Measurements from ENCODE around the gene AUTS2. TPM values are rescaled to one million over a fixed set of nuclear protein-coding genes. Genes with fewer than 3 reads are reported as not detected.
A peak's percentile ranks its signal among the peaks of the same experiment; 100 is the strongest.

AUTS2 gene
- total RNA-seq, 1 donor from 2014 or later = 49.8 TPM

DNA sequence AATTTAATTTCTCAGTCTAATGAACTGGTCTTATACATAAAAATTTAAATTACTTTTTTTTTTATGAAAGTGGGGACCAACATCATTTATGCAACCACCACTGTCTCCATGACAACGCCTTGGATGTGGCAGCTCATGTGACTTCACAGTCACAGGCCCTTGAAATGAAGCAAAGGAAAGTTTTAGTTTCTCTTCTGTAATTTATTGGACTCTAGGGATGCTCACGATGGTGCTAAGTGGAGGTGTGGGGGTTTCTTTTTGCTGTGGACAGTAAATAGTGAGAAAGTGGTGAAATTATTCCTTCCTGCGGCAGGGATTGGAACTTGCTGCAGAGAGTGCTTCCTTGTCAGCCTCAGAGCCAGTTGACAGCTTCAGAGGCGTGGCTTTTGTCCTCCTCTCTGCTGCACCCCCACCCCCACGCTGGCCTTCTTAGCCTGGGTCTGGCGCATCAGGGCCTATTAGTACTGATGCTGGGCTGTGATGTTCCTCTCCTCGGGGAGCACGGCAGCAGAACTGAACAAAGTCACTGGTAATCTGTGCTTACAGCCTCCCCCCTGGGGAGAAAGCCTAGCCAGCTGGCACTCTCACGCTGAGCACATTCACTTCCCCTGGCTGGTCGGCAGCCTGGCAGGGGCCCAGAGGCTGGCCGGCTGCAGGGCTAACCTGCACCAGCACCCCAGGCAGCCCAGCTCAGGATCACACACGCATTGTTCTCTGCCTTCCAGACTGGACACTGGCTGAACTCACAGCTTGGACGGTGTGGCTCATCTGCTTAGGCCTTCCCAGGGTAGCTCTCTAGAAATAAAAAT lies 1016.2 kb downstream of the AUTS2 start:
- DNase-seq (ENCODE audit: low spot score) = peak; percentile 84

DNA sequence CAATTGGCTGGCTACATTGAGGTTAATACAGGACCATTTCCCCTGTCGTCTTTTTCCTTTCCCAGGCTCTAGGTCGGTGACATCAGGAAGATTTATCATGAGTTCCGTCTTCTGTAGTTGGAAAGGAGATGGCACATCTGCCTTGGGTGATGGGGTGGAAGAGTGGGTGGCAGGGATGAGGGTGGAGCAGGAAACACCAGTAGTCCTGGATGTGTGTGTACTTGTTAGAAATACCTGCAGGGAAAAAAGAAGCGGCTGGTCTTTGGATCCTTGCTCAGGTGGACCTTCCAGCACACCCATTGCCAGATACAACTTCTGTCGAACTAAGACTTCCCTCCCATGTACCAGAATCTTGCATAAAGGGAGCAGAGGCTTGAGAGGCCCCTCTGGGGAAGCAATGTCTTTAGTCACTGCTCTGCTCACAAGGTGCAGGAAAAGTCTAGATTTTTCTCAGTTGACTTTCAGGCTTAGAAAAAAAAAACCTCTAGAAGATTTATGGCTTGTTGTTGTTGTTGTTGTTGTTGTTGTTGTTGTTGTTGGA lies 1016.9 kb downstream of the AUTS2 start:
- DNase-seq (ENCODE audit: low spot score) = no peak

DNA sequence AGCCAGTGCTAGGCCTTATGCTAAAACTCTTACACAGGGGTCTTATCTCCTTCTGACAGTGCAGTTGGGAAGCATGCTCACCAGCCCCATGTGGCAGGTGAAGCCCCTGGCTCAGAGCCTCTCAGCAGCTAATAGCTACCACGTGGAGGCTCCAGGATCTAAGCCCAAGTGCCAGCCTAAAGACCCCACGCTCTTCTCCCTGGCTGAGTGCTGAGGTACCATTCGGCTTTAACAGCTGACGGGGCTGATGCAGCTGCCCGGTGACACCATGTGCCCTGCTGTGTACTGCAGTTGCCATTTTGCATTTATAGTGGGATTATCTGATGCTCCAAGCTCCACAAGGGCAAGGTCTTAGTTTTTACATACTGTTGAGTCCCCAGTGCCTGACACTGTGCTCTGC lies 1017.9 kb downstream of the AUTS2 start:
- no peak for DNase-seq (ENCODE audit: low spot score)

DNA sequence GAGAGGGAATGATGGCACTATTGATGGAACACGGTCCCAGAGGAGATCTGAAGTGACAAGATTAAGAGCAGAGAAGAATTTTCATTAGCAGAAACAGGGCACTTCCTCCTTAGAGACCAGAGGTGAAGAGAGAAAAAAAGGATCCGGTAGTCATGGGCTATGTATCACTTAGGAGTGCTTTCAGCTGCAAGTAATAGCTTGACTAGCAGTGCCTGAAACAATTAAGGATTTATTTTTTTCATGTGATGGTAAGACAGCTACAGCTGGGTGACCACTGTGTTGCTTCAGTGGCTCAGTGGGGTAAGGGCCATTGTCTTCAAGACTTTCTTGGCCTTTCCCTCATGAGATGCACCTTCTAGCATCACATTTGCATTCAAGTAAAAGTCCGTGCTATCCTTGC lies 1018.5 kb downstream of the AUTS2 start:
- no peak for DNase-seq (ENCODE audit: low spot score)

DNA sequence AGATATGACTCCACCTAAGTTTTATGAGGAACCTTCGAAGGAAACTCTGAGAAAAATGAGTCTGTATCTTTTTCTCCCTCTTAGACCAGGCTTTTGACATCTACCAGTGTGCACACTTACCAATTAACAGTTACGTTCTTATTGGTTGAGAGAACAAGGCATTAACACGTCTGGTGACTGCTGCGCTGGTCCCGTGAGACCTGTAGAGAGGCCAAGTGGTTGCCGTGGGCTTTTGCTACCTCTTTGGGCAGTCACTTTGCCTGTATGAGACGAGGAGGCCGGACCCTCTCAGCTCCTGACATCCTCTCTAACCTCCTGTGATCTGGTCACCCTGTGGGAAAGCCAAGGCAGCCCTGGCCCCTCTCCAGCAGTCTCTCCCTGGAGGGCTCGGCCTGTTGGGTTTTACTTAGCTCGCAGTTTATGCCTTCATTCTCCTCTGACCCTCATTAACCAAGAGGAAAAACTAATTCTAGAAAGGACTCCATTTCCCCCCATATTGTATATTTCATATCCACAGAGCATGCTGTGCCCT lies 1019.8 kb downstream of the AUTS2 start:
- no peak for DNase-seq (ENCODE audit: low spot score)

DNA sequence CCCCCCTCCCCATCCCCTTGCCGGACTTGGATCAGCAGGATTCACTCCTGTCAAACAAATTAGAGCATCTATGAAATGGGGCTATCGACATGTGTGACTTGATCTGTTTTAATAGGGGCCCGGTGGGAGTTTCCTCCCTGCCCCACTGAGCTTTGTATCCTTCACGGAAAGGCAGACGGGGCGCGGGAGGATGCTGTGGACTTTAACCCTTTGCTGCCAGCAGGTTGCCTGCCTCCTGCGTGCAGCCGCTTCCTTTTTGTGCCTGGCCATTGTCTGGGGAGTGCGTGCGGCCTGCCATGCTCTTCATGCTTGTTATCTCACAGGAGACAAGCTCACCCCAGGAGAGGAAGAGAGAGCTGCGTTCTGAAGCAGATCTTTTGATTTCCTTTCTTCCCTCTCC lies 1020.9 kb downstream of the AUTS2 start:
- no peak for DNase-seq (ENCODE audit: low spot score)

DNA sequence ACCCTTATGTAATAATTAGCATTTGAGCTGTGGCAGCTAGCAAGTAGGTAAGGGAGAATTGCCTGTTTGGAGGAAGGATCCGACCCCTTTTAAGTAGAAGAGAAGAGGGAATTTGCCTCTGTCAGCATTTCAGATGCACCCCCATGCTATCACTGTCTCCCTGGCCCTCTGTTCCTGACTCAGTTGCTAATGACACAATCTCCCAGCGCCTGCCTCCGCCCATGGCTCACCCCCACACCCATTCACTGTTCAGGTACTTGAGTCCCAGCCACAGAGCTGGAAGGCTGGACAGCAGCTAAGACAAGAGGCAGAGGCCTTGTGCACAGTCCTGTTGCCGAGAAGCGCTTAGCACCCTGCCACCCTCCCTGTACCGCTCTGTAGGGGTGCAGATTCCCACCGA lies 1021.4 kb downstream of the AUTS2 start:
- no peak for DNase-seq (ENCODE audit: low spot score)

DNA sequence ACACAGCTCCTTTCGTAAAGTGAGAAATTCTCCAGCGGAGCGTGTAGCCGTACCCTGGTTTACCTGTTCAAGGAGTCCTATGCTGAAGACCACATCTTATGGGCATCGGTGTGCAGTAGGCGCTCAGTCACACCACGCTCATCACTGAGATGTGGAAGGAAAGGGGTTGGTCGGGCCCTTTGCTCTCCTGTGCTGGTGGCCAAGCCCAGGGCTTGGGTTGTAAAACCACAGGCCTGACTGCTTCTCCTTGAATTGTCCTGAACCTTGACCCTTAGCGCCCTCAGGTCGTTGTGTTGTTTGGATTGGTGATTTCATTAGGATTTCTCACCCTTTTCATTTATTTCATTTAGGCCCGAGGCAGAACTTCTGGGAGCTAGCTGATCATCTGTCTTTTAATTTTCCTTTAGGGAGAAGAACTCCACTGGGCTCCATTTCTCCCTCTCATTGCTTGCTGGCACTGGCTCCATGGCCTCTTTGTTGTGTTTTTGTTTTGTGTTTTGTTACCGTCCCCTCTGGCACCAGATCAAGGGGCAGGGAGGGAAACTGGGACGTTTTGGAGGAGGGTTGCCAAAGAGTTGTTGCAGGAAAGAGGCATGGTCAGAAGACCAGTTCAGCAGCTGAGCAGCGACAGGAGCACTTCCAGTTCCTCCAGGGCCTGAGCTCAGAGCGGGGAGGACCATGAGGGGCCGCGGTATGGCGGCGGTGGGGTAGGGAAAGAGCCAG lies 1022.2 kb downstream of the AUTS2 start:
- no peak for DNase-seq (ENCODE audit: low spot score)

DNA sequence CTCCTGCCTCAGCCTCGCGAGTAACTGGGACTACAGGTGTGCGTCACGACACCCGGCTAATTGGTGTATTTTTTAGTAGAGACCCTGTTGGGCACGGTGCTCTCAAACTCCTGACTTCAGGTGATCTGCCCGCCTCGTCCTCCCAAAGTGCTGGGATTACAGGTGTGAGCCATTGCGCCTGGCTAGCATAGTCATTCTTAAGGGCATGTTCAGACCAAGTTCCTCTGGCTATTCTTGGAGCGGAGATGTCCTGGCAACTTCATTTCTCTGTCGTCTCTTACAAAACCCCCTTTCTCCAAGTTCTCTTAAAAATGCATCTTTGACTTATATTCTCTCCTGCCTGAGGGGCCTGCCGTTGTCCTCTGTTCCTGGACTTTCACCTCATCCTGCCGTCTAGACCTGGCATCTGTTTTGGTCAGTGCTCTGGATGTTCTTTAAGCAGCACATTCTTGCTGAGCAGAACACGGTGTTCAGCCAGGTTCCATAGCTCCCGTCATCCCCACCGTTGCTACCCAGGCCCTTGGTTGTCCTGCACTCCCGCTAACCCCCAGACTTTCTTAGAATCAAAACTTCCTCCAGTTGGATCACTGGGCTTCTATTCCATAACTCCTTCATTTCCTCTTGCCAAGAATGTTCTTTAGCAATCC lies 1023.8 kb downstream of the AUTS2 start:
- no peak for DNase-seq (ENCODE audit: low spot score)

DNA sequence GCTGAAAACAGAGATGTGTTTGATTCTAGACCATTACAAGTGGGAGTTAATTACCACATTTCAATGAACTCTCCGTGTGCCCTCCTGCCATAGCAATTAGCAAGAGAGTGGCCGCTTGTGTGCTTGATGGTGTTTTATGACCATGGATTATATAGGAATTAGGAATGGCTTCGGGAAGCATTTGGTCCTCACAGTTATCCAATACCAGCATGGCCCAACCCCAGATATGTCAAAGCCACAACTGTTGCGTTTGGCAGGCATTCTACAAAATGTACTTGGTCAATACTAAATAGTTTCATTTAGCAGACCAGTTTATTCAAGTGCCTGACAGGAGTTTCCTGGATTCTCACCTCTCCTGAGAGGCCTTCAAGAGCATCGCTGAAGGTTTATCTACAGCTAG lies 1024.7 kb downstream of the AUTS2 start:
- no peak for DNase-seq (ENCODE audit: low spot score)

DNA sequence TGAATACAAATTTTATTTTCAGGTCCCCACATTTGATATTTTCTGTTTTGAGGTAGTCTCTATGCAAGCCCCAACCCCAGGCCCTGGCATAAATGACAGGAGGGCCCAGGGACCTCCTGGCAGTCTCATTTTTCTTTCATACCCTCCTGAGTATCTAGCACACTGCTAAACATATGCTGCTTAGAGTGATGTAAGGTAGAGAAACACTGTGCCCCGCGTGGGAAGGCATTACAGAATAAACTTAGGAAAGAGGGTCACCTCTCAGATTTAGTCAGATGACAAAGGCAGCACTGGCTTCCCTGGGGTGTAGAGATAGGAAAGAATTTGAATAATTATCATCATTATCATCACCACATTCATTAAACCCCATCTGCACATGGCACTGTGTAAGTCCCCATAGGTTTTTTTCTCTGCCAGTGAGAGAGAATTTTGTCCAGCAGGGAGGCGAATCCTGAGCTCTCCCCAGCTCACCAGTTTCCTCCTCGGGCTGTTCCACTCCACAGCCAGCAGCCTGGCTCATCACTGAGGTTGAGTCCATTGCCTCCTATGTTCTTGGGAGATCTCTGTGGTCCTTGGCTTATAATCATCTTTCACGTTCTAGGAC lies 1026.3 kb downstream of the AUTS2 start:
- DNase-seq (ENCODE audit: low spot score) = no peak

DNA sequence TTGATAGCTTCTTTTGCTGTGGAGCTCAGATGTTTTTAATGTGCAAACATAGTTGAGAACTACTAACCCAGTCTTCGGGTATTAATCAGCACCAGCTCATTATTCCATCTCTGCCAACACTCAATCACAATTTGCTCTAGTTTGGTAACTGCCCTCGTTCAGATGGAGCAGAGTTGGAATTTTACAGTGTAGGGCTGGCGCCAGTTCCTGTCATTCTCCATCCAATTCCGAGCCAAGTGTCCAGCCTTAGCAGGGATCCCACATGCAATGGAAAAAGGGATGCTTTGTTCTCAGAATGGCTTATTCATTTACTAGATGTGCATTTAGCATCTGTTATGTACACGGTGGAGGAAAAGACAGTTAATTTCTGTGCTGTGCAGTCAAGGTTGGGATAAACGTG lies 1029.2 kb downstream of the AUTS2 start:
- no peak for DNase-seq (ENCODE audit: low spot score)

DNA sequence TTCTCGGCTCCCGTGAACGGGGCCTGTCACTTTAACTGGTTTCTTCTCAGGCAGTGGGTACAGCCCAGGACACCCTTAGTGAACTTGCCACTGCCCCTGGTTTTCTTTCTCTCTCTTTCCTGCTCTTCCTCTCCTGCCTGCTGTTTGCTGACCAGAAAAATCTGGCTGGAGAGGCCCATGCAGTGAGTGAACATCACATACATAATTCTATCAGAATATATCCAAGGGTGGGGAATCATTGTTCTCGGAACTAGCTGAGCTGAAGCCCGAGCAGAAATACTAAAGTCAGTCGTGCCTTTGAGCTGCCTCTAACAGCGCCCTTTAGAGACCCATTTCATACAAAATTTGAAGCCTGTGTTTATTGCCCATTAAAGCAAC lies 1032.2 kb downstream of the AUTS2 start:
- peak; percentile 36 for DNase-seq (ENCODE audit: low spot score)

DNA sequence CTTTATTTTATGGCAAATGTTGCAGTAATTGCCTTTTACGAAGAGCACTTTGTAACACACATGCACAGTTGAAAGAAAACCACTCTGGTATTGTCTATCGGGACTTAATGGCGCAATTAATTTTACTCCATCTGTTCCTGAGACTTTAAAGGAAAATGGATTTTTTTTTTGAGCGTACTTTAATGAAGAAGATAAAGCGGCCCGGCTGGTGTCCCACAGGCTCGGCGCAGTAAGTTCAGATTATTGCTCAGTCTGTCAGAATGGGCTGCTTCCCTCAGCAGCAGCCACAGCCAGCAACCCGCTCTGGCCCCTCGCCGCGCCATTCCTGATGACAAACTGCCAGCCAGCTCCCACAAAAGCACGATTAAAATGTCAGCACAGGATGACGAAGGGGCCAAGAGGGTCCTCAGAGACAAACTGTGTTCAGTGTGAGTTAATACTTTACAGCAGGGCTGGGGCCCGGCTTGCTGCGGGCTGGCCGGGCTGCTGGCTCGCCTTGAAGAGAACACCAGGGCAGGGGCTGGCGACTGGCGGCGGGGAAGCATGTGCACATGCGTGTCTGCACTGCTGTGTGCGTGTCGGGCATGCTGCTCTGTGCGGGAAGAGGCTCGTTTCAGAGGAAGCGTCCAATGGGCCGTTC lies 1032.7 kb downstream of the AUTS2 start:
- peak; percentile 61 for DNase-seq (ENCODE audit: low spot score)

DNA sequence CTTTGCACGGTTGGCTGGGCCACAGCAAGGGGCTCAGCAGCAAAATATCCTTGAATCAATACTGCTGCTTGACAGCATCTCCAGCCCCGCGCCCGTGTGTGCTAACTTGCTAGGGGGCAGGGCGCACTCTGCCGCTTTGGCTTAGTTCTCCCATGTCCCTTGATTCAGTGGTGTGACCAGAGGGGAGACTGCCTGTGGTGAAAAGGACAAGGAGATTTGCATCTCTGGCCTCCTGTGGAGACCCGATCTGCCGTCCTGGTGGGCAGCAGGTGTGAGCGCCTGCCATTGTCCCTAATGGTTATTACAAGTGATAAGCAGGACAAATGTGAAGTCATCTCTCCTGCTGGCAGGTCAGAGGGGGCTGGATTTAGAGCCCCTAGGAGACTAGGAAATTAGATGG lies 1033.4 kb downstream of the AUTS2 start:
- DNase-seq (ENCODE audit: low spot score) = no peak

DNA sequence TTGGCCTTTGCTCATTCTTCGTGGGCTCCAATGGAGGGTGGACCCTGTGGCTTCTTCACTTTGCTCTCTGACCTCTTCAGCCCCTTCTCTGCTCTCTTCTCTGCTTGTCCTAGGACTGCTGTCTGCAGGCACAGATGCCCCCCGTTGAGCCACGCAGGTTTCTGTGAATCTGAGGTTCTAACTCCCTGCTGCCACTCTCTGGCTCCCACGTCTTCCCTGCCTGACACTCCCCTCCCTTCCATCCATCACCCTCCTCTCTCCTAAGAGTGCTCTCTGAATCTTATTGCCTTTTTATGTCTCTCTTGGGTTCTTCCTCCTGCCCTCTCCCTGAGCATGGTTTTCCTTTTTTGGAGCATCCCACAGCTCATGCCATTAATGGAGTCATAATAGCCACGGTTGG lies 1034.1 kb downstream of the AUTS2 start:
- no peak for DNase-seq (ENCODE audit: low spot score)

DNA sequence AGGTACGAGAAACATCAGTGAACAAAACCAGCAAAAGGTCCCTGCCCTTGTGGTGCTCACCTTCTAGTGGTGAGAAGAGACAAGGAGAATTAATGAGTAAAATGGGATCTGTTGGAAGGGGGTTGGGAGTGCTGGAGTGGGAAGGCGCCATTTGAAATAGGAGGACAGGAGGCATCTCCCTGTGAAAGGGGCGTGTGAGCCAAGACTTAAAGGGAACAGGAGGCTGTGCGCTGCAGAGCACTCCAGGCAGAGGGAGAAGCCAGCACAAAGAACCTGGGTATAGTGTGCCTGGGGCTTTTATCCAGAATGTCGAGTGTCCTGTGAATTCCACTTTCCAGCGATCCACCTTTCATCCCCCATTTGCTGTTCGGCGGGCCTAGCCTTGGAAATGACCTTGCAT lies 1035.8 kb downstream of the AUTS2 start:
- no peak for DNase-seq (ENCODE audit: low spot score)

DNA sequence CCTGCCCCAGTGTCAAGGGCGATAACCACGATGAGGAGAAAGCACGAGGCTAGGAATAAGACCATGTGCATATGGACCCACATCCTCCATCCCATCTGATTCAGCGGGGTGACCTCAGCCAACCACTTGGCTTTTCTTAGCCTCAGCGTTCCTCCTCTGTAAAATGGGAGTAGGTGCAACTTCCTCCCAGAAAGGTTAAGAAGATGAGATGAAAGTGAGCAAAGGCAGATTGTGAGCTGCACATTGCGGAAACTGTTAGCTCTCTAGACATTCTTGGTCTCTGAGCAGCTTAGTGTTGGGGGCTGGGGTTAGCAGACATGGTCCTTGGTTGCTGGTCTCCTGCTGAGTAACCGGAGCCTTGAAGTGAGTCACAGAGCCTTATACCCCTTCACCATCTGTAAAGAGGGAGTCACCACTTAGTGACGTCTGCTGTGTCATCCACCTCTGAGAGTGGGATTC lies 1036.4 kb downstream of the AUTS2 start:
- DNase-seq (ENCODE audit: low spot score) = no peak

DNA sequence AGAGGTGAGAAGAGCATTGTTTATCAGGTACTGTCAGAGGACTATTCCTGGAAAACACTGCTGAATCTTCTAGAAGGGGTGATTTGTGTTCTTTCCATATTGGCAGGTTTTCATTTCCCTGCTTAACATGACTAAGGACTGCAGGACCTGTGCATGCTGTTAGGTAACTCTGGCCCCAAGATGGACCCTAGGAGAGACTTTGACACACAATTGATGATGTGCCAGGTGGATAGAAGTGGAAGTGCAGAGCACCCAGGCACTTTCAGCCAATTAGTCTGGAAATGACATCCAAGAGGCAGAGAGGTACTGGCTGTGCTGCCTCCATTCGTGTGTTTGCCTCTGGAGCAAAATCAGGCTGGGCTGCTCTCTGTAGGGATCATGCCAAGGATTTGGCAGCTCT lies 1037.4 kb downstream of the AUTS2 start:
- DNase-seq (ENCODE audit: low spot score) = no peak

DNA sequence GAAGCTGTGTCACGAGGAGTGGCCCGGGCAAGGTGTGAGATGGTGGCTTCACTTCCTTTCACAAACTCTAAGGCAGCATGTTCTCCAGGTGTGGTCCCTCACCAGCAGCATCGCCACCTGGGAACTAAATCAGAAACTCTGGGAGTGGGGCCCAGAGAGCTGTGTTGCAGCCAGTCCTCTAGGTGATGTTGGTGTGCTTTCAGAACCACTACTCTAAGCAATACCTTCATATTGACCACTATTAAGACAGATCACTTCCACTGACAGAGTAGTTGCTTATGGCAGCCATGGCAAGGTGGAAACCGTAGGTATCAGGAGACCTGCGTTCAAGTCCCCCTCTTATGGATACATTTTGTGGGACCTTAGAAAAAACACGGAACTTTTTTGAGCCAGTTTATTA lies 1037.9 kb downstream of the AUTS2 start:
- no peak for DNase-seq (ENCODE audit: low spot score)

DNA sequence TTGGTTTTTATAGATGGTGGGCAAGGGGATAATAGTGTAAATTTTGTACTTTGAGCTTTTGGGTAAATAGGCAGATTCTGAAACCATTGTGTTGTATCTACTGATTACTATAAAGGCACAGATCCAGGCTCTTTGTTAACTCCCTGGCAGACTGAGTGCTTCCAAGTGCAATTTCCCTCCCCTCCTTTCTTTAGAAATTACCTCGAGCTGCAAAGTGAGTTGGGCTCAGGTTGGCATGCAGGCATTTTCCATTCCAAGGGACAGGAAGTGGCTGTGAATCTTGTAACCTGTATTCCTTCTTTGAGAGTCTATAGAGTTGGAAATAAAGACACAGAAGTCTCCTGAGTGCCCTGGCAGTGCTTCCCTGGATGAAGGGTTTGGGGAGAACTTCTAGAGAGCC lies 1039.5 kb downstream of the AUTS2 start:
- DNase-seq (ENCODE audit: low spot score) = no peak

All from umbilical cord (tissue), 2 donors.